Stimulated activated CD4-positive, alpha-beta T cell treated with anti-CD3 and anti-CD28 coated beads, Interleukin-15, amount 100 ng/mL, for 48 hours (primary cell): Measurements from ENCODE around the gene LRCH1.

Experiments
- DNase-seq, 2 donors: peaks; one replicate each; pipeline ENCODE4 v3.0.0-alpha.2; 2020; ENCODE audit warnings: low read depth in 2 of 2

LRCH1 gene

GRCh38 chr13:46799139-46799538, 246.2 kb downstream of the LRCH1 start:
- DNase-seq: no peak

- no peak for DNase-seq
These were observed 248.9 kb downstream of the LRCH1 start for GRCh38 chr13:46801858-46802257.
